Measurements from ENCODE around the gene PPM1A.

- TF ChIP-seq CTCF (conservative IDR thresholded peaks at IDR 0.05; ENCODE audit: low read length) (no peak), EZH2phosphoT487 (IDR thresholded peaks at IDR 0.05; ENCODE audit: borderline replicate concordance) (no peak)
Measured at GRCh38 chr14:60253649-60254048, 4.6 kb downstream of the PPM1A start.

Data from Loucy (cell line).